ENCODE results near the gene KREMEN2. TPM values are rescaled to one million over a fixed set of nuclear protein-coding genes. Genes with fewer than 3 reads are reported as not detected.
"Not testable (repeated sequence)": the region's sequence is repeated elsewhere in the genome, so short reads cannot be mapped to it uniquely, and the experiment has no call there.

KREMEN2 gene
- total RNA-seq, 1 experiment from 2014 or later, result 7.5 TPM

- no peak for TF ChIP-seq EMX1 (CRISPR knock-in tag; IDR thresholded peaks at IDR 0.05)
- CTCF ChIA-PET, result interaction anchor here (0.7 to 2.7 kb wide), 2 partner anchors 11 to 104 kb away, joined by 4 to 10 read pairs; no protein-coding TSS in a partner anchor
- POLR2A ChIA-PET, result no interaction called here
- H3K27me3 Mint-ChIP-seq (ENCODE audit: low read depth), result no peaks in the 10 kb centered on the region
- ATAC-seq (no peak), DNase-seq (ENCODE audit: low spot score) (no peak)
- H3K27ac Mint-ChIP-seq, result no peak overlapping the region
- no peaks in the 10 kb centered on the region for H3K4me1 Mint-ChIP-seq
- no peaks in the 10 kb centered on the region for H3K9me3 Mint-ChIP-seq
- no peak overlapping the region for H3K4me3 Mint-ChIP-seq
- H3K36me3 Mint-ChIP-seq, result peaks cover 13% of the 10 kb centered on the region
These were observed 25.9 kb upstream of the KREMEN2 start for GRCh38 chr16:2938206-2938605.

GRCh38 chr16:2939968-2940367, 24.1 kb upstream of the KREMEN2 start:
- H3K27me3 Mint-ChIP-seq (ENCODE audit: low read depth), result no peaks in the 10 kb centered on the region
- H3K36me3 Mint-ChIP-seq, result peaks cover 16% of the 10 kb centered on the region
- TF ChIP-seq FOXP1 (CRISPR knock-in tag; IDR thresholded peaks at IDR 0.05; ENCODE audit: borderline replicate concordance), result no peak
- no peaks in the 10 kb centered on the region for H3K9me3 Mint-ChIP-seq
- H3K4me3 Mint-ChIP-seq, result no peak overlapping the region
- H3K4me1 Mint-ChIP-seq, result no peaks in the 10 kb centered on the region
- no peak overlapping the region for H3K27ac Mint-ChIP-seq
- ATAC-seq (no peak), DNase-seq (ENCODE audit: low spot score) (no peak)
- CTCF ChIA-PET, result interaction anchor here (0.6 to 2.2 kb wide), 3 partner anchors 13 to 142 kb away, joined by 3 to 9 read pairs (median 3); no protein-coding TSS in a partner anchor
- POLR2A ChIA-PET, result no interaction called here

- H3K9me3 Mint-ChIP-seq, result peaks cover 7% of the 10 kb centered on the region
- ATAC-seq (no peak), DNase-seq (ENCODE audit: low spot score) (no peak)
- POLR2A ChIA-PET, result interaction anchor here (0.7 kb wide), 1 partner anchor 20 kb away, joined by 5 read pairs; no protein-coding TSS in a partner anchor
- no peak overlapping the region for H3K4me3 Mint-ChIP-seq
- CTCF ChIA-PET, result interaction anchor here (1.5 kb wide), 1 partner anchor 15 kb away, joined by 4 read pairs; no protein-coding TSS in a partner anchor
- no peak overlapping the region for H3K27ac Mint-ChIP-seq
- no peaks in the 10 kb centered on the region for H3K27me3 Mint-ChIP-seq (ENCODE audit: low read depth)
- TF ChIP-seq FOXP4 (CRISPR knock-in tag; IDR thresholded peaks at IDR 0.05), result no peak
- TF ChIP-seq KAT7 (CRISPR knock-in tag; IDR thresholded peaks at IDR 0.05; ENCODE audit: borderline replicate concordance), result no peak
- TF ChIP-seq SP1 (CRISPR knock-in tag; conservative IDR thresholded peaks at IDR 0.05), result no peak
- no peak for TF ChIP-seq ZSCAN18 (CRISPR knock-in tag; IDR thresholded peaks at IDR 0.05)
- TF ChIP-seq RELA (CRISPR knock-in tag; IDR thresholded peaks at IDR 0.05; ENCODE audit: borderline replicate concordance), result no peak
- no peak for TF ChIP-seq GABPB1 (CRISPR knock-in tag; IDR thresholded peaks at IDR 0.05)
- TF ChIP-seq ZBTB21 (CRISPR knock-in tag; IDR thresholded peaks at IDR 0.05; ENCODE audit: borderline replicate concordance), result no peak
- no peak for TF ChIP-seq TP53 (CRISPR knock-in tag; IDR thresholded peaks at IDR 0.05)
- no peaks in the 10 kb centered on the region for H3K4me1 Mint-ChIP-seq
- H3K36me3 Mint-ChIP-seq, result peaks cover 22% of the 10 kb centered on the region
These were observed 22.0 kb upstream of the KREMEN2 start for GRCh38 chr16:2942045-2942444.

DNA sequence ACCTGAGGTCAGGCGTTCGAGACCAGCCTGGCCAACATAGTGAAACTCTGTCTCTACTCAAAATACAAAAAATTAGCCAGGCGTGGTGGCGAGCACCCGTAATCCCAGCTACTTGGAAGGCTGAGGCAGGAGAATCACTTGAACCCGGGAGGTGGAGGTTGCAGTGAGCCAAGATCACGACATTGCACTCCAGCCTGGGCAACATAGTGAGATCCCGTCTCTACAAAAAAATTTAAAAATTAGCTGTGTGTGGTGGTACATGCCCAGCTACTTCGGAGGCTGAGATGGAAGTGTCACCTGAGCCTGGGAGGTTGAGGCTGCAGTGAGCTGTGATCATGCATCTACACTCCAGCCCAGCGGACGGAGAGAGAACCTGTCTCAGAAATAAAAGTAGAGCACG, 20.4 kb upstream of the KREMEN2 start:
- not testable (repeated sequence) for DNase-seq (ENCODE audit: low spot score); H3K4me1 Mint-ChIP-seq

DNA sequence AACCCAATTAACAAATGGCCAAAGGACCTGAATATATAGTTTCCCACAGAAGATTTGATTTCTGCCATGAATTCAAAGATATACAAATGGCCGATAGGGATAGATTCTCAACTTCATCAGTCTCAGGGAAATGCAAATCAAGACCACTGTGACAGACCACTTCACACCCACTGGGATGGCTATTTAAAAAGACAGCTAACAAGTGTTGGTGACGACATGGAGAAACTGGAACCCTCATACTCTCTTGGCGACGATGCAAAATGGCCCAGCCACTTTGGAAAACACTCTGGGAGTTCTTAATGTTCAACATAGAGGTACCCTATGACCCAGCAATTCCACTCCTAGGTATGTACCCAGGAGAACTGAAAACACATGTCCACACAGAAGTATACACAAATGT, 17.4 kb upstream of the KREMEN2 start:
- Mint-ChIP-seq H3K27ac (no peak overlapping the region), H3K27me3 (ENCODE audit: low read depth) (no peaks in the 10 kb centered on the region), H3K36me3 (peaks cover 14% of the 10 kb centered on the region), H3K4me1 (no peaks in the 10 kb centered on the region), H3K9me3 (peaks cover 7% of the 10 kb centered on the region), H3K4me3 (no peak overlapping the region)
- ATAC-seq (no peak), DNase-seq (ENCODE audit: low spot score) (no peak)
- no peak for TF ChIP-seq NR3C1 (CRISPR knock-in tag; conservative IDR thresholded peaks at IDR 0.05; ENCODE audit: low read depth)
- TF ChIP-seq ATF3 (CRISPR knock-in tag; conservative IDR thresholded peaks at IDR 0.05), result no peak
- ChIA-PET POLR2A (interaction anchor here (1.3 kb wide), 1 partner anchor 10 kb away, joined by 4 read pairs; no protein-coding TSS in a partner anchor), CTCF (interaction anchor here (0.7 kb wide), 1 partner anchor 18 kb away, joined by 4 read pairs; the partner anchor contains the start of gene KREMEN2)

More for the DNA sequence above, 20.4 kb upstream of the KREMEN2 start:
- peak; percentile 35; the same call in 1 of the 2 replicates for TF ChIP-seq ZNF121 (CRISPR knock-in tag; IDR thresholded peaks at IDR 0.05)
- peaks cover 23% of the 10 kb centered on the region for H3K36me3 Mint-ChIP-seq
- POLR2A ChIA-PET, result interaction anchor here (0.6 kb wide), 1 partner anchor 1015 kb away, joined by 5 read pairs; no protein-coding TSS in a partner anchor
- CTCF ChIA-PET; ATAC-seq; H3K4me3 Mint-ChIP-seq; H3K27me3 Mint-ChIP-seq (ENCODE audit: low read depth); H3K9me3 Mint-ChIP-seq; H3K27ac Mint-ChIP-seq: not testable (repeated sequence)
